GM18870 (cell line): ENCODE data around the gene KIR3DL1.
"Not testable (repeated sequence)": the region's sequence is repeated elsewhere in the genome, so short reads cannot be mapped to it uniquely, and the experiment has no call there.

ENCODE experiments used
- ATAC-seq: cut with Tn5 transposase; IDR thresholded peaks from one replicate; pipeline ENCODE4 v1.9.1; 2021; ENCODE audit warnings: moderate library complexity; ENCODE audit not compliant: unreplicated experiment

The KIR3DL1 gene

DNA sequence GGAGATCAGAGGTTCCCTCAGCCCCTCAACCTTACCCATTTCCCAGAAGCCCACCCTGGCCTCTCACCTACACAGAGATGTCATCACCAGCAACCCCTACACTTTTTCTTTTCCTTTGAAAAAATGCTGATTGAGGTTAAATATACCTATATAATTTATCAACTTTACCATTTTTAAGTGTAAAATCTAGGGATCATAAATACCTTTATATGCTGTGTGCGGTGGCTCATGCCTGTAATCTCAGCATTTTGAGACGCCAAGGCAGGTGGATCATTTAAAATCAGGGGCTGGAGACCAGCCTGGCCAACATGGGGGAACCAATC, 9.8 kb upstream of the KIR3DL1 start:
- no peak for ATAC-seq

DNA sequence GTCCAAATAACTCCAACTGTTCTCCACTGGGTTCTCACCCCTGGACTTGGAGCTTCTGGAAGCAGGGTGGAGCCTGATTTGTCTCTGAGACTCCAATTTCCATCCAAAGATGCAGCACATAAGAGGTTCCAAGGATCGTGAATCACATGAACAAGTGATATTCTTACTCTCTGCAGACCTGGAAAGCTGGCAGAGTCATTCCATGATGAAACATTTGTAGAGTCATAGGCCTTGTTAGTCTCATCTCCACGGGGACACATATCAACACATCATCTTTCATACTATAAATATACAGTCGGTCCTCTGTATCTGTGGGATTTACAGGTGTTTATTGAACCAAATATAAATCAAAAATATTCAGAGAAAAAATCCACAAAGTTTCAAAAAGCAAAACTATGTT, 1.7 kb upstream of the KIR3DL1 start:
- not testable (repeated sequence) for ATAC-seq

- ATAC-seq = no peak
Observed at GRCh38 chr19:54817670-54818536, 1.6 kb downstream of the KIR3DL1 start.

- not testable (repeated sequence) for ATAC-seq
Observed at GRCh38 chr19:54824416-54824815, 8.1 kb downstream of the KIR3DL1 start.

- ATAC-seq = not testable (repeated sequence)
Observed at GRCh38 chr19:54825326-54825725, 9.1 kb downstream of the KIR3DL1 start.

DNA sequence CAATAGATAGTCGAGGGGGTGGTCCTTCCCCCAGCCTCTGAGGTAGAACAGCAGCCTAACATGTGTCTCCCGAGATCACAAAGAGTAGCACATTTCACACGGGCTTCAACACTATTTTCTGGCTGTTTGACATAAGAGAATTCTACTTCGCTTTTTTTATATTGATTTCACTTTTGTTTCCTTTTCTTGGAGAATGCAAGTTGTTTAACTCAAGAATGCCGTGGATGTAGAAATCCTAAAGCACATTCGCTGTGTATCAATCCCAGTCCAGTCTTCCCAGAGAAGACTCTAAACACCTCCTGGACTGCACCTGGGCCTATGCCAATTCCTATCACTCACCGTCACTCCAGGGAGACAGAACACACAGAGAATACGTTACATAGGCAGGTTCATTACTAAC, 11.8 kb downstream of the KIR3DL1 start:
- ATAC-seq = not testable (repeated sequence)

- not testable (repeated sequence) for ATAC-seq
Observed at GRCh38 chr19:54832496-54832895, 16.2 kb downstream of the KIR3DL1 start, which contains the start of gene KIR2DS4. Gene KIR2DS4 (plus strand): TSS chr19:54832676.

DNA sequence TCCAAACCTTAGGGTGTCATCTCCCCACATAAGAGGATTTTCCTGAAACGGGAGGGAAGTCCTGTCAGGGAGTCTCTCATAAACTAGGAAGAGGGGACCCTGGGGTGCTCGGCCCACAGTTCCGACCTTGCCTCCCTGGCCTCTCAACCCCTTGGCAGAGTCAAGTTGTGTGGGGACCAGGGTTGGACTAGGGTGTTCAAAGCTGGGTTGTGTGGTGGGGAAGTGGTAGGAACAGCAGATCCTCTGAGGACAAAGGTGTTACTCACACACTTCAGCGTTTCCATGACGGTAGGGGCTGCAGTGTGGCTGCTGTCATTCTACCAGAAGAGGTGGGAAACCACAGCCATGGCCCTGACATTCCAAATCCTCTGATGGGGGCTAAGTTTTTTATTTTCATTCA, 18.9 kb downstream of the KIR3DL1 start:
- ATAC-seq = not testable (repeated sequence)

GRCh38 chr19:54837522-54837921, 21.3 kb downstream of the KIR3DL1 start:
- ATAC-seq = not testable (repeated sequence)

GRCh38 chr19:54843171-54843570, 26.9 kb downstream of the KIR3DL1 start:
- ATAC-seq = not testable (repeated sequence)

- ATAC-seq = not testable (repeated sequence)
Observed at GRCh38 chr19:54850061-54850640, 33.9 kb downstream of the KIR3DL1 start, which contains the start of gene KIR3DL2. Gene KIR3DL2 (plus strand): TSS chr19:54850443. CDS start chr19:54850476, 33 bp downstream.

DNA sequence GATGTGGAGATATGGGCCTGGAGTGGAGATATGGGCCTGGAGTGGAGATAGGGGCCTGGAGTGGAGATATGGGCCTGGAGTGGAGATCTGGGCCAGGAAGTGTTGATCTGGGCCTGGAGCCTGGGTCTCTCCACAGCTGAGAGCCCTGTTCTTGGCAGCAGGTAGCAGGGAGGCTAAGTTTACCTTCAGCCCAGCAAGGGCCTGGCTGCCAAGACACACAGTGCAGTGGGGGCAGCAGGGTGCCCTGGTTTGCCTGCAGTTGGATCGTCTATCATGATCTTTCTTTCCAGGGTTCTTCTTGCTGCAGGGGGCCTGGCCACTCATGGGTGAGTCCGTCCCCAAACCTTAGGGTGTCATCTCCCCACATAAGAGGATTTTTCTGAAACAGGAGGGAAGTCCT, 34.7 kb downstream of the KIR3DL1 start:
- ATAC-seq = no peak

DNA sequence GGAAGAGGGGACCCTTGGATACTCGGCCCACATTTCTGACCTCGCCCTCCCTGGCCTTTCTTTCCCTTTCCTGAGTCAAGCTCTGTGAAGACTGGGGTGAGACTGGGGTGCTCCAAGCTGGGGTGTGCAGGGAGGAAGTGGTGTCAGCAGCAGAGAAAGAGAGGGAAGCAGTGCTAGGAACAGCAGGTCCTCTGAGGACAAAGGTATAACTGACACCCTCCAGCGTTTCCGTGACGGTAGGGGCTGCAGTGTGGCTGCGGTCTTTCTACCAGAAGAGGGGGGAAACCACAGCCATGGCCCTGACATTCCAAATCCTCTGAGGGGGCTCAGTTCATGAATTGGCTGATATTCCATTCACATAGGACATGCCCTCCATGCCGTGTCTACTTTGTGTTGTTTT, 35.1 kb downstream of the KIR3DL1 start:
- ATAC-seq = no peak

DNA sequence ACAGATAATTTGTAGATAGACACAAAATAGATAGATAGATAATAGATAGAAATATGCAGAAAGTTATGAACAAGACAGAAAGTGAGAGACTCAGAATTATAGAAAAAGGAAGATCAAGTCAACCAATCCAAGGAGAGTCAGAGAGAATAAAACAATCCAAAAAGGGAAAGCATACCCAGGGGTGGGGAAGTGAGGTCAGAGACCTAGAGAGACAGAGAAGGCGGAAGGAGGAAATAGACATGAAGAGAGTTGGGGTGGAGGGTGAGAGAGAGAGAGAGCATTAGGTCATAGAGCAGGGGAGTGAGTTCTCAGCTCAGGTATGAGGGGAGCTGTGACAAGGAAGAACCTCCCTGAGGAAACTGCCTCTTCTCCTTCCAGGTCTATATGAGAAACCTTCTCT, 39.0 kb downstream of the KIR3DL1 start:
- not testable (repeated sequence) for ATAC-seq

- not testable (repeated sequence) for ATAC-seq
Observed at GRCh38 chr19:54858476-54858875, 42.2 kb downstream of the KIR3DL1 start.

DNA sequence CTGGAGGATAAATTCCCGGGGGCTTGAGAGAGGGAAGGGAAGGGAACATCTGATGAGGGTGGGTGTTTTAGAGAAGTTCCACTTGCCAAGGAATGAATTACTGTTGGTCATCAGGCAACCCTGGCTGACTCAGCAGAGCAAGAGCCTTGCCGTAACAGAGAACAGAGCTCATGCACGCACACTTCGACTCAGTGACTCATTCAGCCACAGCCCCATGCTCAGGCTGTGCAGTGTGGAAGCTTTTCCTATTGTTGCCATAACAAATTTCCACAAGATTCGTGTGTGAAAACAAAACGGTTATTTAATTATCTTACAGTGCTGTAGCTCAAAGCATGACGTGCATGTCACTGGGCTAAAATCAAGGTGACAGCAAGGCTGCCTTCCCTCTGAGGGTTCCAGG, 43.2 kb downstream of the KIR3DL1 start:
- ATAC-seq = not testable (repeated sequence)

GRCh38 chr19:54863459-54863858, 47.2 kb downstream of the KIR3DL1 start:
- ATAC-seq = not testable (repeated sequence)

DNA sequence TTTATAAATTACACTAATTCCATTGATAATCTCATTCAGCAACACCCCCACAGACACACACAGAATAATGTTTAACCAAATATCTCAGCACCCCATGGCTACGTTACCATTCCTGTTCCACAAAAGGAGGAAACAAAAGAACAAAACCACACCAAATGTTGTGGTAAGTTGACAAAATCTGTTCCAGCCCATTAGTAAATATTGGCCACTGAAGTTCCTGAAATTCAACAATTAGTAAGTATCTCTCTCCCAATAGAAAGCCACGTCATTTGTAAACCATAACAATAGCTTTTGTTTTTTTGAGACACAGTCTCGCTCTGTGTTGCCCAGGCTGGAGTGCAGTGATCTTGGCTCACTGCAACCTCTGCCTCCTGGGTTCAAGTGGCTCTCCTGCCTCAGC, 55.4 kb downstream of the KIR3DL1 start:
- no peak for ATAC-seq

GRCh38 chr19:54873990-54874389, 57.7 kb downstream of the KIR3DL1 start, which contains the start of gene FCAR:
Gene FCAR (plus strand): TSS chr19:54874235. CDS start chr19:54874290, 55 bp downstream.
- no peak for ATAC-seq

DNA sequence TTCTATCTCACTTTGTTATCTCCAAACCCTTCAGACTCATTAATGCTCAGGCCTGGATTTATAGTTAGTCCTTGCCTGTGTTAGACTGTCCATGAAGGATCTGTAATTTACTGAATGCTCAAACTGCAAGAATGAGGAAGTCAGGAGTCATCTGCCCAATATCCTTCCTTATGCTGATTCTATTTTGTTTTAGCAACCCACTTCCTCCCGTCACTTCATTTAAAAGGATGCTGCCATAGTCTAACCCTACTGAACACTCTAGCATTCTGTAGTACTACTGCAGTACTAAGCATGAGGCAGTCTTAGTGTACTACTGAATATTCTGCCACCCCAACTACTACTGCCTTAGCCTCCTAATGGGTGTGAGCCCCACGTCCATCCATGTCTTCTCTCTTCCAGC, 59.2 kb downstream of the KIR3DL1 start:
- ATAC-seq = no peak

- no peak for ATAC-seq
Observed at GRCh38 chr19:54877471-54877870, 61.2 kb downstream of the KIR3DL1 start.
